HEK293 (cell line): ENCODE data around the gene MAML3.

Experiments used
- KLF10 ChIP-seq: fragments of 450-650 bp; IDR thresholded peaks from 2 replicates; pipeline ENCODE4 v1.5.1; 2018; ENCODE audit warnings: missing biosample characterization, mild to moderate bottlenecking, missing genetic modification characterization
- KLF9 ChIP-seq: fragments of 450-650 bp; formaldehyde crosslinking; IDR thresholded peaks from 2 replicates; pipeline ENCODE4 v1.5.1; 2016; ENCODE audit warnings: missing biosample characterization, missing genetic modification characterization, low read depth
- MEIS1 ChIP-seq: sonication (generic); formaldehyde crosslinking; IDR thresholded peaks from 2 replicates; pipeline ENCODE4 v1.8.1; 2022; ENCODE audit warnings: missing genetic modification reagents, mild to moderate bottlenecking, borderline replicate concordance
- OSR2 ChIP-seq: fragments of 450-650 bp; formaldehyde crosslinking; IDR thresholded peaks from 2 replicates; pipeline ENCODE4 v1.5.1; 2016; ENCODE audit warnings: missing biosample characterization, missing genetic modification characterization
- PRDM10 ChIP-seq: fragments of 450-650 bp; formaldehyde crosslinking; IDR thresholded peaks from 2 replicates; pipeline ENCODE4 v1.5.1; 2016; ENCODE audit warnings: missing biosample characterization, missing genetic modification characterization
- REPIN1 ChIP-seq: fragments of 450-650 bp; formaldehyde crosslinking; IDR thresholded peaks from 2 replicates; pipeline ENCODE4 v1.5.1; 2017; ENCODE audit warnings: missing biosample characterization, missing genetic modification characterization, low read depth
- ZBTB11 ChIP-seq: fragments of 450-650 bp; formaldehyde crosslinking; conservative IDR thresholded peaks from 2 replicates; pipeline ENCODE4 v1.5.1; 2016; ENCODE audit warnings: low read depth, missing biosample characterization, missing genetic modification characterization
- ZBTB21 ChIP-seq: fragments of 450-650 bp; formaldehyde crosslinking; IDR thresholded peaks from 2 replicates; pipeline ENCODE4 v1.5.1; 2017; ENCODE audit warnings: missing biosample characterization, missing genetic modification characterization
- ZFP69B ChIP-seq: fragments of 450-650 bp; formaldehyde crosslinking; IDR thresholded peaks from 2 replicates; pipeline ENCODE4 v1.5.1; 2016; ENCODE audit warnings: missing biosample characterization, missing genetic modification characterization
- ZNF132 ChIP-seq: fragments of 450-650 bp; formaldehyde crosslinking; IDR thresholded peaks from 2 replicates; pipeline ENCODE4 v1.5.1; 2017; ENCODE audit warnings: missing biosample characterization, missing genetic modification characterization, borderline replicate concordance
- ZNF133 ChIP-seq: fragments of 450-650 bp; formaldehyde crosslinking; IDR thresholded peaks from 2 replicates; pipeline ENCODE4 v1.5.1; 2016; ENCODE audit warnings: missing biosample characterization, missing genetic modification characterization
- ZNF157 ChIP-seq: fragments of 450-650 bp; formaldehyde crosslinking; IDR thresholded peaks from 2 replicates; pipeline ENCODE4 v1.5.1; 2016; ENCODE audit warnings: missing biosample characterization, missing genetic modification characterization
- ZNF280D ChIP-seq: fragments of 450-650 bp; formaldehyde crosslinking; IDR thresholded peaks from 2 replicates; pipeline ENCODE4 v1.5.1; 2016; ENCODE audit warnings: missing biosample characterization, missing genetic modification characterization
- ZNF366 ChIP-seq: fragments of 450-650 bp; formaldehyde crosslinking; conservative IDR thresholded peaks from 2 replicates; pipeline ENCODE4 v1.5.1; 2016; ENCODE audit warnings: missing biosample characterization, missing genetic modification characterization
- ZNF423 ChIP-seq: fragments of 450-650 bp; formaldehyde crosslinking; IDR thresholded peaks from 2 replicates; pipeline ENCODE4 v1.5.1; 2016; ENCODE audit warnings: missing biosample characterization, missing genetic modification characterization
- ZNF501 ChIP-seq: fragments of 450-650 bp; formaldehyde crosslinking; IDR thresholded peaks from 2 replicates; pipeline ENCODE4 v1.5.1; 2016; ENCODE audit warnings: missing biosample characterization, missing genetic modification characterization
- ZNF530 ChIP-seq: fragments of 450-650 bp; formaldehyde crosslinking; IDR thresholded peaks from 2 replicates; pipeline ENCODE4 v1.5.1; 2016; ENCODE audit warnings: low read depth, missing biosample characterization, missing genetic modification characterization
- ZNF560 ChIP-seq: fragments of 450-650 bp; formaldehyde crosslinking; IDR thresholded peaks from 2 replicates; pipeline ENCODE4 v1.5.1; 2017; ENCODE audit warnings: missing biosample characterization, missing genetic modification characterization, borderline replicate concordance
- ZNF610 ChIP-seq: fragments of 450-650 bp; formaldehyde crosslinking; IDR thresholded peaks from 2 replicates; pipeline ENCODE4 v1.5.1; 2016; ENCODE audit warnings: missing biosample characterization, missing genetic modification characterization, borderline replicate concordance
- ZNF654 ChIP-seq: fragments of 450-650 bp; formaldehyde crosslinking; IDR thresholded peaks from 2 replicates; pipeline ENCODE4 v1.5.1; 2016; ENCODE audit warnings: low read depth, missing biosample characterization, missing genetic modification characterization
- ZNF660 ChIP-seq: fragments of 450-650 bp; IDR thresholded peaks from 2 replicates; pipeline ENCODE4 v1.5.1; 2018; ENCODE audit warnings: missing biosample characterization, mild to moderate bottlenecking, missing genetic modification characterization
- ZNF664 ChIP-seq: fragments of 450-650 bp; formaldehyde crosslinking; IDR thresholded peaks from 2 replicates; pipeline ENCODE4 v1.5.1; 2016; ENCODE audit warnings: missing biosample characterization, missing genetic modification characterization
- ZNF747 ChIP-seq: fragments of 450-650 bp; formaldehyde crosslinking; IDR thresholded peaks from 2 replicates; pipeline ENCODE4 v1.5.1; 2016; ENCODE audit warnings: missing biosample characterization, missing genetic modification characterization
- ZSCAN30 ChIP-seq: fragments of 450-650 bp; IDR thresholded peaks from 2 replicates; pipeline ENCODE4 v1.5.1; 2018; ENCODE audit warnings: missing biosample characterization, mild to moderate bottlenecking, missing genetic modification characterization, moderate library complexity
- ZSCAN4 ChIP-seq: fragments of 450-650 bp; formaldehyde crosslinking; IDR thresholded peaks from 2 replicates; pipeline ENCODE4 v1.5.1; 2017; ENCODE audit warnings: missing biosample characterization, missing genetic modification characterization
- TF ChIP-seq, protein P1 (sequence below): fragments of 450-650 bp; formaldehyde crosslinking; IDR thresholded peaks from 2 replicates; pipeline ENCODE4 v1.5.1; 2016; ENCODE audit warnings: missing biosample characterization, missing genetic modification characterization

MAML3 gene

GRCh38 chr4:140005699-140006098 is 148.3 kb downstream of the MAML3 start (continued):
- TF ChIP-seq, protein P1, sequence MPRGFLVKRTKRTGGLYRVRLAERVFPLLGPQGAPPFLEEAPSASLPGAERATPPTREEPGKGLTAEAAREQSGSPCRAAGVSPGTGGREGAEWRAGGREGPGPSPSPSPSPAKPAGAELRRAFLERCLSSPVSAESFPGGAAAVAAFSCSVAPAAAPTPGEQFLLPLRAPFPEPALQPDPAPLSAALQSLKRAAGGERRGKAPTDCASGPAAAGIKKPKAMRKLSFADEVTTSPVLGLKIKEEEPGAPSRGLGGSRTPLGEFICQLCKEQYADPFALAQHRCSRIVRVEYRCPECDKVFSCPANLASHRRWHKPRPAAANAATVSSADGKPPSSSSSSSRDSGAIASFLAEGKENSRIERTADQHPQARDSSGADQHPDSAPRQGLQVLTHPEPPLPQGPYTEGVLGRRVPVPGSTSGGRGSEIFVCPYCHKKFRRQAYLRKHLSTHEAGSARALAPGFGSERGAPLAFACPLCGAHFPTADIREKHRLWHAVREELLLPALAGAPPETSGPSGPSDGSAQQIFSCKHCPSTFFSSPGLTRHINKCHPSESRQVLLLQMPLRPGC = peak; percentile 64; the same call in 1 of the 2 replicates
- TF ChIP-seq ZNF280D (tag by site-specific recombination) = no peak
- TF ChIP-seq ZSCAN4 = no peak
- no peak for TF ChIP-seq ZNF132 (tag by site-specific recombination)
- peak; percentile 55 for TF ChIP-seq OSR2 (tag by site-specific recombination)
- TF ChIP-seq ZFP69B (tag by site-specific recombination) = no peak
- peak; percentile 38; the same call in 1 of the 2 replicates for TF ChIP-seq ZNF501 (tag by site-specific recombination)
- no peak for TF ChIP-seq KLF9
- TF ChIP-seq ZNF747 (tag by site-specific recombination) = no peak
- TF ChIP-seq REPIN1 = no peak
- TF ChIP-seq ZNF664 = no peak
- TF ChIP-seq ZNF530 (tag by site-specific recombination) = no peak
- TF ChIP-seq ZNF366 (tag by site-specific recombination) = peak; percentile 83
- TF ChIP-seq ZNF660 = no peak
- no peak for TF ChIP-seq ZBTB11 (tag by site-specific recombination)
- TF ChIP-seq KLF10 = no peak
- TF ChIP-seq PRDM10 = no peak; the same call in 1 of the 2 replicates
- 0 out of 2 replicates have a peak, but pooled peaks have one; percentile 11 for TF ChIP-seq ZSCAN30 (tag by site-specific recombination)
- TF ChIP-seq ZNF560 = no peak
- TF ChIP-seq ZNF157 (tag by site-specific recombination) = no peak
- no peak for TF ChIP-seq ZNF423 (tag by site-specific recombination)
- 0 out of 2 replicates have a peak, but pooled peaks have one; percentile 58 for TF ChIP-seq MEIS1
- TF ChIP-seq ZNF654 = no peak
- TF ChIP-seq ZNF610 = 0 out of 2 replicates have a peak, but pooled peaks have one; percentile 36
- no peak for TF ChIP-seq ZNF133 (tag by site-specific recombination)
- no peak for TF ChIP-seq ZBTB21
